Gastrocnemius medialis (tissue), 4 donors: ENCODE data around the gene EDNRA.

Experiments
- CTCF ChIP-seq, 5 experiments: fragments of 450-650 bp in 3 of 5; fragments of 200-600 bp in 2 of 5; sonication (generic) in 2 of 5; IDR thresholded peaks in 4 of 5; conservative IDR thresholded peaks in 1 of 5; 1 replicate in 4 of 5; 2 replicates in 1 of 5; pipeline ENCODE4 v1.5.1; 2016 to 2019; ENCODE audit warnings: antibody characterized with exemption in 5 of 5, mild to moderate bottlenecking in 3 of 5, moderate library complexity in 3 of 5
- POLR2A ChIP-seq, 2 donors: fragments of 450-650 bp; IDR thresholded peaks; one replicate each; pipeline ENCODE4 v1.6.1; 2017; ENCODE audit warnings: antibody characterized with exemption in 2 of 2, mild to moderate bottlenecking in 2 of 2, moderate library complexity in 2 of 2

- TF ChIP-seq CTCF (IDR thresholded peaks at IDR 0.05 in 4 of 5, conservative IDR thresholded peaks at IDR 0.05 in 1 of 5) = no peak
- TF ChIP-seq POLR2A (IDR thresholded peaks at IDR 0.05) = no peak
Measured at GRCh38 chr4:147576084-147576483, 95.2 kb downstream of the EDNRA start.
